Activated T-cell treated with anti-CD3 and anti-CD28 coated beads, Interleukin-2, amount 50 U/mL, for 48 hours (primary cell): ENCODE data around the gene DOCK7.
A peak's percentile ranks its signal among the peaks of the same experiment; 100 is the strongest.

ENCODE experiments used
- DNase-seq, 2 experiments: peaks; one replicate each; pipeline ENCODE4 v3.0.0-alpha.2; 2020

DOCK7 gene

GRCh38 chr1:62439652-62440371 lies 248.4 kb downstream of the DOCK7 start:
- no peak for DNase-seq

- DNase-seq: no peak
Observed at GRCh38 chr1:62438163-62438562, 250.0 kb downstream of the DOCK7 start.

GRCh38 chr1:62437273-62437940 lies 250.8 kb downstream of the DOCK7 start:
- no peak for DNase-seq

- peak; percentile 97 to 98 for DNase-seq
Observed at GRCh38 chr1:62436466-62437272, 251.5 kb downstream of the DOCK7 start, which contains the start of gene USP1. Gene USP1, plus strand, starts transcription at chr1:62437049. Its CDS starts 2,819 bp downstream, at chr1:62439868.

GRCh38 chr1:62436039-62436465 lies 252.1 kb downstream of the DOCK7 start:
- peak; percentile 96 to 97 for DNase-seq

GRCh38 chr1:62435231-62436038 lies 252.8 kb downstream of the DOCK7 start:
- no peak for DNase-seq

GRCh38 chr1:62434618-62435001 lies 253.6 kb downstream of the DOCK7 start:
- no peak for DNase-seq

- no peak for DNase-seq
Observed at GRCh38 chr1:62433861-62434617, 254.1 kb downstream of the DOCK7 start.

GRCh38 chr1:62429581-62429980 lies 258.6 kb downstream of the DOCK7 start:
- DNase-seq: no peak

GRCh38 chr1:62428351-62428750 lies 259.8 kb downstream of the DOCK7 start:
- DNase-seq: no peak

GRCh38 chr1:62426794-62427193 lies 261.4 kb downstream of the DOCK7 start:
- DNase-seq: no peak

GRCh38 chr1:62426237-62426636 lies 261.9 kb downstream of the DOCK7 start:
- no peak for DNase-seq

- DNase-seq: no peak
Observed at GRCh38 chr1:62425041-62425440, 263.1 kb downstream of the DOCK7 start.

- DNase-seq: no peak
Observed at GRCh38 chr1:62424411-62424810, 263.8 kb downstream of the DOCK7 start.

GRCh38 chr1:62423580-62424242 lies 264.5 kb downstream of the DOCK7 start:
- DNase-seq: no peak

GRCh38 chr1:62420214-62420613 lies 268.0 kb downstream of the DOCK7 start:
- no peak for DNase-seq

GRCh38 chr1:62417351-62417999 lies 270.7 kb downstream of the DOCK7 start:
- DNase-seq: no peak

- no peak for DNase-seq
Observed at GRCh38 chr1:62415687-62416086, 272.5 kb downstream of the DOCK7 start.

- no peak for DNase-seq
Observed at GRCh38 chr1:62407398-62408009, 280.7 kb downstream of the DOCK7 start.

GRCh38 chr1:62406576-62406975 lies 281.6 kb downstream of the DOCK7 start:
- DNase-seq: no peak
